Cerebellar cortex (tissue), 1 donor: Measurements from ENCODE around the gene MMP19.

Source experiments
- DNase-seq: peaks from one replicate; pipeline ENCODE4 v3.0.0-alpha.2; 2015; ENCODE audit warnings: low spot score

The MMP19 gene

GRCh38 chr12:55814257-55814656 is 28.5 kb downstream of the MMP19 start:
- no peak for DNase-seq

DNA sequence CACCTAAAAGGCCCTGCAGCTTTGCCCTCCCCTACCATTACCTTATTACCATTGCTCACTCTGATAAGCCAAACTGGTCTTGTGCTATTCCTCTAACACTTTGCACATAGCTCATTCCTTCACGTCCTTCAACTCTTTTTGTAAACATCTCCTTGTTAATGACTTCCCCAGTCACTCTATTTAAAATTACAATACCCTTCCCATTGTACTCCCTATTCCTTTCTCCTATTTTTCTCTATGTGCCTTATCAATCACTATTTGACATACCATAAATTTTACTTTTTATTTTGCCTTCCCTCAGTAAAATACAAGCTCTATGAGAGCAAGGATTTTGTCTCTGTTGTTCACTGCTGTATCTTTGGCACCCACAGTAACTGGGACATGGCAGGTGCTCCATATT is 30.6 kb downstream of the MMP19 start:
- no peak for DNase-seq

DNA sequence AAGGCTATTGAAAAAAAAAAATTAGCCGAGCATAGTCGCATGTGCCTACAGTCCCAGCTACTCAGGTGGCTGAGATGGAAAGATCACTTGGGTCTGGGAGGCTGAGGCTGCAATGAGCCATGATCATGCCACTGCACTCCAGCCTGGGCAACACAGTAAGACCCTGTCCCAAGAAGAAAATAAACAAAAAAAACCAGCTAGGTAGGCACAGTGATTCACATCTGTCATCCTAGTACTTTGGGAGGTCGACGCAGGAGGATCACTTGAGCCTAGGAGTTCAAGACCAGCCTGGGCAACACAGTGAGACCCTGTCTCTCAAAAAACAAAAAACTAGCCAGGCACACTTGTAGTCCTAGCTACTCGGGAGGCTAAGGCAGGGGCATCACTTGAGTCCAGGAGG is 33.5 kb downstream of the MMP19 start:
- no peak for DNase-seq

- DNase-seq, result no peak
These were observed 35.8 kb downstream of the MMP19 start for GRCh38 chr12:55806982-55807381.

GRCh38 chr12:55797550-55797949 is 45.2 kb downstream of the MMP19 start:
- DNase-seq, result no peak

- DNase-seq, result peak; percentile 57
These were observed 45.7 kb downstream of the MMP19 start for GRCh38 chr12:55797068-55797467.

GRCh38 chr12:55795950-55796349 is 46.8 kb downstream of the MMP19 start:
- no peak for DNase-seq

DNA sequence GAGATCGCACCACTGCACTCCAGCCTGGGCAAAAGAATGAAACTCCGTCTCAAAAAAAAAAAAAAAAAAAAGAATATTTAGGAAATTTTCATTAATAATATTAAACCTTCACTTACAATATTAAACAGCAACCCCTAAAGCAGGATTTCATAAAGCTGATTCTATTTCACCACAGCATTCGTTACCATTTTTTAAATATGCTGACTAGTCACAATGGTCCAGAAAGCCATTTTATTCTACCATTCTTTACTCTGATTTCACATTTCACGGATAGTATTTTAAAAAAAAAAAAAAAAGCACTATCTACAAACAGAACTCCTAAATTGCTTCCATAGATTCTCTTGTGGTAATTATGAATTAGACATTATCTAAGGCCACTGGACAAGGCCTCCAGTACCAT is 52.8 kb downstream of the MMP19 start:
- DNase-seq, result no peak

DNA sequence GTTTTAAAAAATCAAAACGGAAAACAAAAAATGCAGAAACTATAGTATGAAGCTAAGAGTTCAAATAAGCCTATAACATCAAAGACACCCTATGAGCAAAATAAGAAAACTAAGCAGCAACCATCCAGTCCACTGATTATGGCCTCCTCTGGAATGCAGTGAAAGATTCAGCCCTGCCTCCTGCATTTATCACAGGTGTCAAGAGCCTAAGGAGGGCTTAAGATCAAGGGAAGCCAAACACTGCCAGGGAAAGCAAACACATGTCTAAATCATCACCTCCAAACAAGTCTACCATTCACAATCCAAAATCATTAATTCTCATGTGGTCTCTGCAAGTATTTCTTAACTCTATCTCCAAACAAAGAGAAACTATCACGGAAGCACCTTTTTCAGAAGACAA is 53.6 kb downstream of the MMP19 start:
- DNase-seq, result no peak

DNA sequence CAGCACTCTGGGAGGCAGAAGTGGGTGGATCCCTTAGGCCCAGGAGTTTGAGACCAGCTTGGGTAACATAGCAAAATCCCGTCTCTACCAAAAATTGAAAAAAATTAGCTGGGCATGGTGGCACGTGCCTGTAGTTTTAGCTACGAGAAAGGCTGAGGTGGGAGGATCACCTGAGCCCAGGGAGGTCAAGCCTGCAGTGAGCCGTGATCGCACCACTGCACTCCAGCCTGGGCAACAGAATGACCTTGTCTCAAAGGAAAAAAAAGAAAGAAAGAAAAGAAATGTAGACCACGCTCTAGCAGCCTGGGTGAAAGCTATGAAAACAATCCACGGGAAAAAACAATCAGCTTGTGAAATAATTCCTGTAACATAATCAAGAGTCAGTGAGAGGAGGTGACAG is 54.2 kb downstream of the MMP19 start:
- DNase-seq, result no peak
